Measurements from ENCODE around the gene RPRD1B.

The RPRD1B gene

DNA sequence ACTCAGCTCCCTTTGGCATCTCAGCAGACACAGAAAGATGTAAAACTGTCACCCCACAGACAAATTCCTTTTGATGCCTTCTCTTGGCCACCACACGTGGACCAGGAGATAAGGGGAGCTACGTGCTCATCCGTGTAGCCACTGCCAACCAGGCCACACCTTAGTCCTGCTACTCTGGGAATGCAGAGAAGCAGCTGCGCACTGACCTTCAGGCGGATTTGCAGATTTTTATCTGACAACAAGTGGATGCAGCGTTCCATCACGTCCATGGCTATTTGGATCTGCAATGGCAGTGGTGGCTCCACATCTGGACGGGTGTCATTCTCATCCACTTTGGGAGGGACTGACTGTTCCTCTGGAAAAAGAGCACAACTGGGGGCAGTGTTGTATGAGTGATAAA lies 31.1 kb upstream of the RPRD1B start:
- H4K20me1 ChIP-seq (ENCODE audit: insufficient read depth, low read length) = peaks cover 7% of the 10 kb centered on the region
- H3K36me3 ChIP-seq (replicated peaks; ENCODE audit: low read depth, low read length) = peaks cover 77% of the 10 kb centered on the region
- peaks cover 13% of the 10 kb centered on the region for H3K79me2 ChIP-seq (ENCODE audit: low read length)
- no peak overlapping the region for H3K9ac ChIP-seq (ENCODE audit: low read length)
- H3K4me2 ChIP-seq (ENCODE audit: low read length) = no peak overlapping the region
- peaks cover 8% of the 10 kb centered on the region; the same call in 1 of the 2 replicates for H3K4me1 ChIP-seq (ENCODE audit: low read length)
- H3K27ac ChIP-seq (ENCODE audit: low read length) = no peak overlapping the region
- H3K4me3 ChIP-seq (ENCODE audit: low read length) = no peak overlapping the region
- no peak for TF ChIP-seq EZH2phosphoT487 (IDR thresholded peaks at IDR 0.05; ENCODE audit: low read depth)
- TF ChIP-seq, protein P1, sequence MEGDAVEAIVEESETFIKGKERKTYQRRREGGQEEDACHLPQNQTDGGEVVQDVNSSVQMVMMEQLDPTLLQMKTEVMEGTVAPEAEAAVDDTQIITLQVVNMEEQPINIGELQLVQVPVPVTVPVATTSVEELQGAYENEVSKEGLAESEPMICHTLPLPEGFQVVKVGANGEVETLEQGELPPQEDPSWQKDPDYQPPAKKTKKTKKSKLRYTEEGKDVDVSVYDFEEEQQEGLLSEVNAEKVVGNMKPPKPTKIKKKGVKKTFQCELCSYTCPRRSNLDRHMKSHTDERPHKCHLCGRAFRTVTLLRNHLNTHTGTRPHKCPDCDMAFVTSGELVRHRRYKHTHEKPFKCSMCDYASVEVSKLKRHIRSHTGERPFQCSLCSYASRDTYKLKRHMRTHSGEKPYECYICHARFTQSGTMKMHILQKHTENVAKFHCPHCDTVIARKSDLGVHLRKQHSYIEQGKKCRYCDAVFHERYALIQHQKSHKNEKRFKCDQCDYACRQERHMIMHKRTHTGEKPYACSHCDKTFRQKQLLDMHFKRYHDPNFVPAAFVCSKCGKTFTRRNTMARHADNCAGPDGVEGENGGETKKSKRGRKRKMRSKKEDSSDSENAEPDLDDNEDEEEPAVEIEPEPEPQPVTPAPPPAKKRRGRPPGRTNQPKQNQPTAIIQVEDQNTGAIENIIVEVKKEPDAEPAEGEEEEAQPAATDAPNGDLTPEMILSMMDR (IDR thresholded peaks at IDR 0.05; ENCODE audit: low read depth, low read length) = no peak
- no peaks in the 10 kb centered on the region for H3K27me3 ChIP-seq (ENCODE audit: low read depth, low read length)
- no peaks in the 10 kb centered on the region for H3K9me3 ChIP-seq (ENCODE audit: insufficient read depth, low read length)
- no peak overlapping the region for H2AFZ ChIP-seq (ENCODE audit: low read depth, low read length)

- Histone ChIP-seq H3K27me3 (ENCODE audit: low read depth, low read length) (no peaks in the 10 kb centered on the region), H3K36me3 (replicated peaks; ENCODE audit: low read depth, low read length) (peaks cover 79% of the 10 kb centered on the region), H3K79me2 (ENCODE audit: low read length) (peaks cover 33% of the 10 kb centered on the region), H2AFZ (ENCODE audit: low read depth, low read length) (no peak overlapping the region), H3K27ac (ENCODE audit: low read length) (no peak overlapping the region), H3K9ac (ENCODE audit: low read length) (no peak overlapping the region), H4K20me1 (ENCODE audit: insufficient read depth, low read length) (peaks cover 25% of the 10 kb centered on the region), H3K4me2 (ENCODE audit: low read length) (no peak overlapping the region), H3K4me3 (ENCODE audit: low read length) (no peak overlapping the region), H3K4me1 (ENCODE audit: low read length) (peaks cover 8% of the 10 kb centered on the region; the same call in 1 of the 2 replicates), H3K9me3 (ENCODE audit: insufficient read depth, low read length) (no peaks in the 10 kb centered on the region)
- no peak for TF ChIP-seq EZH2phosphoT487 (IDR thresholded peaks at IDR 0.05; ENCODE audit: low read depth)
- TF ChIP-seq, protein P1 (IDR thresholded peaks at IDR 0.05; ENCODE audit: low read depth, low read length) = no peak
Measured at GRCh38 chr20:38004416-38004815, 29.1 kb upstream of the RPRD1B start.

DNA sequence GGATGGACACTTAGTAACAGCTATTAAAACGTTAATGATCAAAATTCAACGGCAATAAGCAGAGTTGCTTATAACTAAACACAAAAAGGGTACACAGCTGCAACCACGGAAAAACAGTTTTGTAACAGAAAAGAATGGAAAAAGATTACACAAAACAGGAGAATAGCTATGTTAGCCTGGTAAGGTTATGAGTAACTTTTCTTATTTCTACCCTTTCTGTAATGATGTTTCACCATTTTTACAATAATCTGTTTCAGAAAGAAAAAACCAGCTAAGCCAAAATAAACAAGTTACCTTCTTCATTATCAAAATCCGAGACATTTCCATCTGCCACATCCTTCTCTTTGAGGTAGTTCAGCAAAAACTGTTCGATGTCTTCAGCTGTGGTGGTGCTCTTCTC lies 27.6 kb upstream of the RPRD1B start:
- Histone ChIP-seq H3K4me1 (ENCODE audit: low read length) (no peaks in the 10 kb centered on the region), H3K9me3 (ENCODE audit: insufficient read depth, low read length) (no peaks in the 10 kb centered on the region), H4K20me1 (ENCODE audit: insufficient read depth, low read length) (peaks cover 32% of the 10 kb centered on the region), H3K36me3 (replicated peaks; ENCODE audit: low read depth, low read length) (peaks cover 75% of the 10 kb centered on the region), H3K27ac (ENCODE audit: low read length) (no peak overlapping the region), H2AFZ (ENCODE audit: low read depth, low read length) (no peak overlapping the region), H3K4me2 (ENCODE audit: low read length) (no peak overlapping the region), H3K79me2 (ENCODE audit: low read length) (peaks cover 45% of the 10 kb centered on the region), H3K9ac (ENCODE audit: low read length) (no peak overlapping the region), H3K4me3 (ENCODE audit: low read length) (no peak overlapping the region), H3K27me3 (ENCODE audit: low read depth, low read length) (no peaks in the 10 kb centered on the region)
- TF ChIP-seq, protein P1 (IDR thresholded peaks at IDR 0.05; ENCODE audit: low read depth, low read length) = no peak
- no peak for TF ChIP-seq EZH2phosphoT487 (IDR thresholded peaks at IDR 0.05; ENCODE audit: low read depth)

DNA sequence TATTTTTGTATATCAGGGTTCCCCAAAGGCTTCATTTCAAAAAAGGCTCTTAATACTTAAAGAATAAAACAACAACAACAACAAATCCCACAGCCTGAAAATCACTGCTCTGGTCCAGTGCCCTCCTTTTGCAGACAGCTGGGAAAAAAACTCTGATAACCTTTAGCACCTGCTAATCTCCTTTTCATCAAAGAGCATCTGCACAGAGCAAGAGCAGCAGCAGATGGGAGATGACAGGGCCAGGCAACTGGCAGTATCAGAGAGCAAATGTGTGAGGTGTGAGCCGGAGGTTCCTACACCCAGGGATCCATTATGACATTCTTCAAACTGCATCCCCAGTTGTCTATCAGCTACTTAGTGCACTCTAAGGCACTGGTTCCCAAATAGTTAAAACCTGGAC lies 26.0 kb upstream of the RPRD1B start:
- no peaks in the 10 kb centered on the region for H3K9me3 ChIP-seq (ENCODE audit: insufficient read depth, low read length)
- H3K36me3 ChIP-seq (replicated peaks; ENCODE audit: low read depth, low read length) = peaks cover 75% of the 10 kb centered on the region

More for the DNA sequence above, 26.0 kb upstream of the RPRD1B start:
- H3K27me3 ChIP-seq (ENCODE audit: low read depth, low read length) = no peaks in the 10 kb centered on the region
- H3K9ac ChIP-seq (ENCODE audit: low read length) = no peak overlapping the region
- H3K79me2 ChIP-seq (ENCODE audit: low read length) = peaks cover 58% of the 10 kb centered on the region
- H3K4me3 ChIP-seq (ENCODE audit: low read length) = no peak overlapping the region
- H3K27ac ChIP-seq (ENCODE audit: low read length) = no peak overlapping the region
- no peak overlapping the region for H2AFZ ChIP-seq (ENCODE audit: low read depth, low read length)
- H3K4me2 ChIP-seq (ENCODE audit: low read length) = no peak overlapping the region
- H3K4me1 ChIP-seq (ENCODE audit: low read length) = no peaks in the 10 kb centered on the region
- peaks cover 39% of the 10 kb centered on the region for H4K20me1 ChIP-seq (ENCODE audit: insufficient read depth, low read length)
- no peak for TF ChIP-seq EZH2phosphoT487 (IDR thresholded peaks at IDR 0.05; ENCODE audit: low read depth)
- TF ChIP-seq, protein P1 (IDR thresholded peaks at IDR 0.05; ENCODE audit: low read depth, low read length) = no peak

All from OCI-LY3 (cell line).